ENCODE measurements around the gene AQP11.
"Not testable (repeated sequence)": the region's sequence is repeated elsewhere in the genome, so short reads cannot be mapped to it uniquely, and the experiment has no call there.

The AQP11 gene

GRCh38 chr11:77568916-77569675 is 20.7 kb upstream of the AQP11 start:
- Histone ChIP-seq H3K27ac (replicated peaks) (no peak overlapping the region), H3K27me3 (ENCODE audit: insufficient read depth, poor library complexity, severe bottlenecking) (no peaks in the 10 kb centered on the region), H3K4me3 (replicated peaks; ENCODE audit: insufficient read depth, low read length) (no peak overlapping the region)
- no peak for TF ChIP-seq REST (IDR thresholded peaks at IDR 0.05; ENCODE audit: insufficient replicate concordance, low read depth)
- no peak for DNase-seq (ENCODE audit: low read depth in 1 of 2, low spot score in 1 of 2)

GRCh38 chr11:77569676-77570070 is 20.1 kb upstream of the AQP11 start:
- Histone ChIP-seq H3K4me3 (replicated peaks; ENCODE audit: insufficient read depth, low read length) (no peak overlapping the region), H3K27ac (replicated peaks) (no peak overlapping the region), H3K27me3 (ENCODE audit: insufficient read depth, poor library complexity, severe bottlenecking) (no peaks in the 10 kb centered on the region)
- DNase-seq (ENCODE audit: low read depth in 1 of 2, low spot score in 1 of 2) = no peak
- TF ChIP-seq SPI1 (IDR thresholded peaks at IDR 0.05; ENCODE audit: borderline replicate concordance, low read depth) (no peak), GABPA (IDR thresholded peaks at IDR 0.05; ENCODE audit: low read depth) (no peak), REST (IDR thresholded peaks at IDR 0.05; ENCODE audit: insufficient replicate concordance, low read depth) (no peak), POLR2AphosphoS5 (IDR thresholded peaks at IDR 0.05; ENCODE audit: low read depth) (no peak)
- TF ChIP-seq, protein P1, sequence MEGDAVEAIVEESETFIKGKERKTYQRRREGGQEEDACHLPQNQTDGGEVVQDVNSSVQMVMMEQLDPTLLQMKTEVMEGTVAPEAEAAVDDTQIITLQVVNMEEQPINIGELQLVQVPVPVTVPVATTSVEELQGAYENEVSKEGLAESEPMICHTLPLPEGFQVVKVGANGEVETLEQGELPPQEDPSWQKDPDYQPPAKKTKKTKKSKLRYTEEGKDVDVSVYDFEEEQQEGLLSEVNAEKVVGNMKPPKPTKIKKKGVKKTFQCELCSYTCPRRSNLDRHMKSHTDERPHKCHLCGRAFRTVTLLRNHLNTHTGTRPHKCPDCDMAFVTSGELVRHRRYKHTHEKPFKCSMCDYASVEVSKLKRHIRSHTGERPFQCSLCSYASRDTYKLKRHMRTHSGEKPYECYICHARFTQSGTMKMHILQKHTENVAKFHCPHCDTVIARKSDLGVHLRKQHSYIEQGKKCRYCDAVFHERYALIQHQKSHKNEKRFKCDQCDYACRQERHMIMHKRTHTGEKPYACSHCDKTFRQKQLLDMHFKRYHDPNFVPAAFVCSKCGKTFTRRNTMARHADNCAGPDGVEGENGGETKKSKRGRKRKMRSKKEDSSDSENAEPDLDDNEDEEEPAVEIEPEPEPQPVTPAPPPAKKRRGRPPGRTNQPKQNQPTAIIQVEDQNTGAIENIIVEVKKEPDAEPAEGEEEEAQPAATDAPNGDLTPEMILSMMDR (IDR thresholded peaks at IDR 0.05; ENCODE audit: insufficient read depth, low read length) = no peak

DNA sequence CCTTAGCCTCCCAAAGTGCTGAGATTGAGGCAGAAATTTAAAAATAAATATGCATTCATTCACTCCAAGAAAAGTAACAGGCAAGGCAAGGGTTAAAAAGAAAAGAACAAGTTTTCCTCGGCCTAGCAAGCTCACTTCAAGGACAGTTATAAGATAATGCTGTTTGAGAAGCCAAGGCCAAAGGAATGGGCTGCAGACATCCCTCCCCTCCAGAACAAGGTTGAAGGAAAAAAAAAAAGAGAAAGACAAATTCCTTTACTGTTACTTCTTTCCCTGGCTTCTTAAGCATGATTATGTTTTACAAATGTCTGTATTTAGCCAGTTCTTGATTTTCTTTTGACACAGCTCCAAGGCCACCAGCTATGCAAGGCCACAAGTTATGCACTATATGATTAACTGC is 18.9 kb upstream of the AQP11 start:
- not testable (repeated sequence) for H3K27ac ChIP-seq (replicated peaks); DNase-seq (ENCODE audit: low read depth in 1 of 2, low spot score in 1 of 2); H3K27me3 ChIP-seq (ENCODE audit: insufficient read depth, poor library complexity, severe bottlenecking); H3K4me3 ChIP-seq (replicated peaks; ENCODE audit: insufficient read depth, low read length)

DNA sequence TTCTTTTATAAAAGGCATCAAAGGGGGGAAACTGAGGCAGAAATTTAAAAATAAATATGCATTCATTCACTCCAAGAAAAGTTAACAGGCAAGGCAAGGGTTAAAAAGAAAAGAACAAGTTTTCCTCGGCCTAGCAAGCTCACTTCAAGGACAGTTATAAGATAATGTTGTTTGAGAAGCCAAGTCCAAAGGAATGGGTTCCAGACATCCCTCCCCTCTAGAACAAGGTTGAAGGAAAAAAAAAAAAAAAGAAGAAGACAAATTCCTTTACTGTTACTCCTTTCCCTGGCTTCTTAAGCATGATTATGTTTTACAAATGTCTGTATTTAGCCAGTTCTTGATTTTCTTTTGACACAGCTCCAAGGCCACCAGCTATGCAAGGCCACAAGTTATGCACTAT is 14.3 kb upstream of the AQP11 start:
- H3K4me3 ChIP-seq (replicated peaks; ENCODE audit: insufficient read depth, low read length); DNase-seq (ENCODE audit: low read depth in 1 of 2, low spot score in 1 of 2); H3K27ac ChIP-seq (replicated peaks); H3K27me3 ChIP-seq (ENCODE audit: insufficient read depth, poor library complexity, severe bottlenecking): not testable (repeated sequence)

DNA sequence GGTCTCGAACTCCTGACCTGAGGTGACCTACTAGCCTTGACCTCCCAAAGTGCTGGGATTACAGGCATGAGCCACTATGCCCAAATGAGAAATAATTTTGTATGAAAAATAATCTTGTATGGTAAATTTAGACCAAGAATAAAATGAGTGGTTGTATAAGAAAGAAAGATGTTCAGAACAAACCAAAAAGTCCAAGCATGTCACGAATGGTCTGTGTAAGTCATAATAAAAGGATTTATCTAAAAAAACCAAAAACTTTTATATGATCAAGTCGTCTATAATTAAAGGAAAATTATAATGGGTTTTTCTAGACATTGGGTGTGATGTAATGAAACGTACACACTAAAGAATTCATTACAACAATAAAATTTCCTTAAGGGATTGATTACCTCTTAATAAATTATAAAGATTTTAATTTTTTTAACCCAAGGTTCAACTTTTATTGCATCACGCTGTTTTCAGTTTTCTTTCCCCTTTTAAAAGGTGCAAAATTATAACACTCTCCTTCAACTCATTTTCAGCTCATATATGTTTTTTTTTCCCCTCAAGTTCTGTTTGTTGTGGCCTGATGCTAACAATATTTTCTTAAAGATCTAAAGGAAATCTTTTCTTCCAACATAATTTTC is 8.9 kb upstream of the AQP11 start:
- DNase-seq (ENCODE audit: low read depth in 1 of 2, low spot score in 1 of 2) = no peak
- no peaks in the 10 kb centered on the region for H3K27me3 ChIP-seq (ENCODE audit: insufficient read depth, poor library complexity, severe bottlenecking)
- no peak for TF ChIP-seq SPI1 (IDR thresholded peaks at IDR 0.05; ENCODE audit: borderline replicate concordance, low read depth)
- TF ChIP-seq POLR2AphosphoS5 (IDR thresholded peaks at IDR 0.05; ENCODE audit: low read depth) = no peak
- no peak for TF ChIP-seq REST (IDR thresholded peaks at IDR 0.05; ENCODE audit: insufficient replicate concordance, low read depth)
- TF ChIP-seq GABPA (IDR thresholded peaks at IDR 0.05; ENCODE audit: low read depth) = no peak
- TF ChIP-seq, protein P1 (IDR thresholded peaks at IDR 0.05; ENCODE audit: insufficient read depth, low read length) = no peak
- H3K4me3 ChIP-seq (replicated peaks; ENCODE audit: insufficient read depth, low read length) = no peak overlapping the region
- H3K27ac ChIP-seq (replicated peaks) = no peak overlapping the region
